ENCODE data around the gene KLHL2.

GRCh38 chr4:165351359-165352130 lies 144.2 kb downstream of the KLHL2 start:
- TF ChIP-seq CTCF (IDR thresholded peaks at IDR 0.05) = no peak
- no peak for TF ChIP-seq MAX (CRISPR knock-in tag; IDR thresholded peaks at IDR 0.05)
- no peak for TF ChIP-seq ZSCAN18 (CRISPR knock-in tag; IDR thresholded peaks at IDR 0.05)
- no peak for TF ChIP-seq USF1 (CRISPR knock-in tag; IDR thresholded peaks at IDR 0.05)
- TF ChIP-seq ETV6 (CRISPR knock-in tag; IDR thresholded peaks at IDR 0.05) = no peak
- no peak for TF ChIP-seq HMGXB4 (CRISPR knock-in tag; IDR thresholded peaks at IDR 0.05)

Measured in WTC11 (cell line).